Measurements from ENCODE around the gene VPS8. TPM values are rescaled to one million over a fixed set of nuclear protein-coding genes. Genes with fewer than 3 reads are reported as not detected.

VPS8 gene
- total RNA-seq, 1 donor from 2014 or later, result 62.9 TPM

GRCh38 chr3:185066251-185066650, 254.3 kb downstream of the VPS8 start:
- H3K4me1 ChIP-seq, result no peaks in the 10 kb centered on the region
- H3K4me3 ChIP-seq, result no peak overlapping the region
- intact Hi-C loops (cut with DNase I), result no loop called here
- TF ChIP-seq CTCF (IDR thresholded peaks at IDR 0.05), result no peak
- H3K9me3 ChIP-seq, result no peaks in the 10 kb centered on the region
- DNase-seq, result no peak
- no peak for ATAC-seq
- no peak overlapping the region for H3K27ac ChIP-seq
- no peaks in the 10 kb centered on the region for H3K27me3 ChIP-seq
- no peaks in the 10 kb centered on the region for H3K36me3 ChIP-seq

- intact Hi-C loops (cut with DNase I), result no loop called here
- Histone ChIP-seq H3K4me3 (no peak overlapping the region), H3K4me1 (no peaks in the 10 kb centered on the region), H3K27ac (no peak overlapping the region), H3K9me3 (no peaks in the 10 kb centered on the region), H3K36me3 (no peaks in the 10 kb centered on the region), H3K27me3 (no peaks in the 10 kb centered on the region)
- ATAC-seq (no peak), DNase-seq (no peak)
- TF ChIP-seq CTCF (IDR thresholded peaks at IDR 0.05), result no peak
These were observed 255.2 kb downstream of the VPS8 start for GRCh38 chr3:185067173-185067572.

DNA sequence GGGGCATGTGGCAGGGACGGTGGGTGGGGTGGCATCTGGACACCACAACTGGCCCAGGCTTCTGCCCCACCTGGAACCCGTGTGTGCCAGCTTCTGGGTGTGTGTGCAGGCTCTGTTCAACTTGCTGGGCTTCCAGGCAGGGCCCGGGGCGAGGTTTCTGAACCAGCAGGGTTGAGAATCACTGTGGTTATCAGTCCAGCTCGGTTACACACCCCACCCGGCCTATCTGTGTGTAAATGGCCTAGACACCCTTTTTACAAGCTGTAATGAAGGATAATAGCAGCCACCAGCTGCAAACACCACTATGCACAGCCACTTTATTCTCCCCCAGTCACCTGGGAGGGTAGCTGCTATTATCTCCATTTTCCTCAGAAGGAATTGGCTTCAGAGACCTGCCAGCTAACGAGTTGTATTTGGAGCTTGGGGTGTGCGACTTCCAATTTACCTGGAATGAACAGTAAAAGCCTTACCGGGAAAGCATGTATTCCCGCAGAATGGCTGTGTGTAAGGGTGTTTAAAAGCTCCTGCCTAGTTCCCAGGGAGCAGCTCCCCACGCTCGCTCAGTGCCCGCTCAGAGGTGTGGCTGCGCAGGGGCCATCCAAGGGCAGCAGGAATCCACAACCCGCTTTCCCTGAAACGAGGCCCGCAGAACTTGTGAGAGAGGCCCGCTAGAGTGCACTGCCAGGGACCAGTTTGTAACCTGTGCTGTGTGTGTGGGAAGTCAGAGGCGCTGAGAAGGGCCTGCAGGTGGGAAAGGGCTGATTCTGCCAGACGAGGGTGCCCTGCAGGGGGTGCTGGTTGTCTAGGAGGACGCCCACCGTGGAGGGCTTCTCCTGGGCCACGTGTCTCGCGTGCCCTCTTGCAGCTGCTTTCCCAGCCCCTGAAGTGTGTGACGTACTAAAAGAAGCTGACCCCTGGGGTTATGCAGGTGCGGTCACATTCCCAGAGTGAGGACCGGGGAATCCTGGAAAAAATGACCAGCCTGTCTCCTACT, 257.4 kb downstream of the VPS8 start:
- DNase-seq, result no peak
- Histone ChIP-seq H3K27ac (no peak overlapping the region), H3K9me3 (no peaks in the 10 kb centered on the region), H3K4me1 (no peaks in the 10 kb centered on the region), H3K36me3 (no peaks in the 10 kb centered on the region), H3K27me3 (no peaks in the 10 kb centered on the region), H3K4me3 (no peak overlapping the region)
- ATAC-seq, result no peak
- no peak for TF ChIP-seq CTCF (IDR thresholded peaks at IDR 0.05)
- intact Hi-C loops (cut with DNase I), result no loop called here

GRCh38 chr3:185070491-185071286, 258.7 kb downstream of the VPS8 start:
- intact Hi-C loops (cut with DNase I), result no loop called here
- no peaks in the 10 kb centered on the region for H3K9me3 ChIP-seq
- H3K27me3 ChIP-seq, result no peaks in the 10 kb centered on the region
- DNase-seq, result no peak
- H3K4me1 ChIP-seq, result no peaks in the 10 kb centered on the region
- ATAC-seq, result peak; percentile 39
- no peak overlapping the region for H3K27ac ChIP-seq
- peak; percentile 19 for TF ChIP-seq CTCF (IDR thresholded peaks at IDR 0.05)
- H3K4me3 ChIP-seq, result no peak overlapping the region
- no peaks in the 10 kb centered on the region for H3K36me3 ChIP-seq

- Histone ChIP-seq H3K36me3 (no peaks in the 10 kb centered on the region), H3K9me3 (no peaks in the 10 kb centered on the region), H3K27me3 (no peaks in the 10 kb centered on the region), H3K4me3 (no peak overlapping the region), H3K27ac (no peak overlapping the region), H3K4me1 (no peaks in the 10 kb centered on the region)
- intact Hi-C loops (cut with DNase I), result no loop called here
- DNase-seq (no peak), ATAC-seq (no peak)
- no peak for TF ChIP-seq CTCF (IDR thresholded peaks at IDR 0.05)
These were observed 259.4 kb downstream of the VPS8 start for GRCh38 chr3:185071287-185071800.

Data from upper lobe of right lung (tissue), 1 donor.